ENCODE results near the gene MCF2L.

The MCF2L gene

GRCh38 chr13:112977525-112977924 is 8.5 kb downstream of the MCF2L start:
- Histone ChIP-seq H3K27me3 (no peaks in the 10 kb centered on the region), H3K36me3 (no peaks in the 10 kb centered on the region), H3K9me3 (no peaks in the 10 kb centered on the region), H3K4me1 (no peaks in the 10 kb centered on the region; the same call in 1 of the 2 replicates), H3K4me3 (ENCODE audit: low read depth, low read length) (no peak overlapping the region)
- DNase-seq, result no peak
- TF ChIP-seq CTCF (IDR thresholded peaks at IDR 0.05; ENCODE audit: low read depth, low read length), result no peak

GRCh38 chr13:112978561-112979405 is 9.8 kb downstream of the MCF2L start:
- no peak for TF ChIP-seq CTCF (IDR thresholded peaks at IDR 0.05; ENCODE audit: low read depth, low read length)
- DNase-seq, result no peak

GRCh38 chr13:112979406-112979902 is 10.4 kb downstream of the MCF2L start:
- TF ChIP-seq CTCF (IDR thresholded peaks at IDR 0.05; ENCODE audit: low read depth, low read length), result no peak
- no peaks in the 10 kb centered on the region for H3K36me3 ChIP-seq
- no peaks in the 10 kb centered on the region; the same call in 1 of the 2 replicates for H3K4me1 ChIP-seq
- H3K4me3 ChIP-seq (ENCODE audit: low read depth, low read length), result no peak overlapping the region
- no peaks in the 10 kb centered on the region for H3K9me3 ChIP-seq
- H3K27me3 ChIP-seq, result no peaks in the 10 kb centered on the region
- no peak for DNase-seq

More at GRCh38 chr13:112978561-112979405, 9.8 kb downstream of the MCF2L start:
- H3K9me3 ChIP-seq, result no peaks in the 10 kb centered on the region
- no peak overlapping the region for H3K4me3 ChIP-seq (ENCODE audit: low read depth, low read length)
- no peaks in the 10 kb centered on the region; the same call in 1 of the 2 replicates for H3K4me1 ChIP-seq
- H3K27me3 ChIP-seq, result no peaks in the 10 kb centered on the region
- H3K36me3 ChIP-seq, result no peaks in the 10 kb centered on the region

GRCh38 chr13:112980434-112980833 is 11.4 kb downstream of the MCF2L start:
- H3K4me1 ChIP-seq, result no peaks in the 10 kb centered on the region; the same call in 1 of the 2 replicates
- no peaks in the 10 kb centered on the region for H3K36me3 ChIP-seq
- no peaks in the 10 kb centered on the region for H3K9me3 ChIP-seq
- peak; percentile 51 for DNase-seq
- H3K4me3 ChIP-seq (ENCODE audit: low read depth, low read length), result no peak overlapping the region
- H3K27me3 ChIP-seq, result no peaks in the 10 kb centered on the region
- no peak for TF ChIP-seq CTCF (IDR thresholded peaks at IDR 0.05; ENCODE audit: low read depth, low read length)

GRCh38 chr13:112981451-112981850 is 12.4 kb downstream of the MCF2L start:
- H3K27me3 ChIP-seq, result no peaks in the 10 kb centered on the region
- no peak for TF ChIP-seq CTCF (IDR thresholded peaks at IDR 0.05; ENCODE audit: low read depth, low read length)
- H3K4me3 ChIP-seq (ENCODE audit: low read depth, low read length), result no peak overlapping the region
- no peak for DNase-seq
- no peaks in the 10 kb centered on the region for H3K9me3 ChIP-seq
- H3K4me1 ChIP-seq, result no peaks in the 10 kb centered on the region; the same call in 1 of the 2 replicates
- no peaks in the 10 kb centered on the region for H3K36me3 ChIP-seq
